Breast epithelium (tissue), 3 donors: Measurements from ENCODE around the gene NT5DC4.

Experiments used
- CTCF ChIP-seq, 3 donors: fragments of 450-650 bp; IDR thresholded peaks; one replicate each; pipeline ENCODE4 v1.5.1; 2016 to 2017; ENCODE audit warnings: antibody characterized with exemption in 3 of 3, mild to moderate bottlenecking in 3 of 3, moderate library complexity in 3 of 3
- POLR2A ChIP-seq: fragments of 450-650 bp; IDR thresholded peaks from one replicate; pipeline ENCODE4 v1.6.1; 2016; ENCODE audit warnings: antibody characterized with exemption, mild to moderate bottlenecking, moderate library complexity
- POLR2AphosphoS5 ChIP-seq, 3 donors: sonication (generic); formaldehyde crosslinking; IDR thresholded peaks; one replicate each; pipeline ENCODE4 v1.6.1; 2017; ENCODE audit warnings: antibody characterized with exemption in 3 of 3

GRCh38 chr2:112692495-112692911 is 28.3 kb upstream of the NT5DC4 start:
- TF ChIP-seq POLR2AphosphoS5 (IDR thresholded peaks at IDR 0.05) = no peak
- TF ChIP-seq CTCF (IDR thresholded peaks at IDR 0.05) = no peak
- no peak for TF ChIP-seq POLR2A
